ENCODE measurements around the gene CHRNA1. TPM values are rescaled to one million over a fixed set of nuclear protein-coding genes. Genes with fewer than 3 reads are reported as not detected.

The CHRNA1 gene
- total RNA-seq, 1 experiment from 2014 or later, result not detected

DNA sequence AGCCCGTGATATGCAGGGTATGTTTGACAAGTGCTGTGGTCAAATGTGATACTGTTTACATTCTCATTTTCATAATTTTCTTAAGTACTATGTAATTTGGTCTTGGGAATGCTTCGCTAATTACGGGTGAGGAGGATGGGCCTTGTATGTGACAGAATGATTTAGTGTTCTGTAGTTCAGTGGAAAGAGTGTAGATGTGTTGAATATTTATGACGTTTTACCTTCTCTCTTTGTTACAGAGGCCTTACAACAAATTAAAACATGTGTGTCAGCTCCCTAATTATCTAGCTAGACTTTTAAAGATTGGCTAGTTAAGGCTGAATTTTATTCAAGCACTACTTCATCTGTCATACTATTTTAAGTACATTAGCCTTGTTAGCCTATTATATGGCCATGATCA, 10.6 kb upstream of the CHRNA1 start:
- intact Hi-C loops (cut with micrococcal nuclease; ENCODE audit: unreplicated experiment), result loop anchor here (5.0 kb wide), 1 partner anchor 72 kb away; no protein-coding TSS in a partner anchor
- H3K9me2 ChIP-seq (ENCODE audit: insufficient read depth), result no peaks in the 10 kb centered on the region
- no peaks in the 10 kb centered on the region for H3K79me2 ChIP-seq (ENCODE audit: low read depth)
- H4K20me1 ChIP-seq (ENCODE audit: insufficient read depth), result no peaks in the 10 kb centered on the region
- H3K27me3 ChIP-seq (ENCODE audit: insufficient read depth, low read depth), result no peaks in the 10 kb centered on the region
- TF ChIP-seq, protein P1, sequence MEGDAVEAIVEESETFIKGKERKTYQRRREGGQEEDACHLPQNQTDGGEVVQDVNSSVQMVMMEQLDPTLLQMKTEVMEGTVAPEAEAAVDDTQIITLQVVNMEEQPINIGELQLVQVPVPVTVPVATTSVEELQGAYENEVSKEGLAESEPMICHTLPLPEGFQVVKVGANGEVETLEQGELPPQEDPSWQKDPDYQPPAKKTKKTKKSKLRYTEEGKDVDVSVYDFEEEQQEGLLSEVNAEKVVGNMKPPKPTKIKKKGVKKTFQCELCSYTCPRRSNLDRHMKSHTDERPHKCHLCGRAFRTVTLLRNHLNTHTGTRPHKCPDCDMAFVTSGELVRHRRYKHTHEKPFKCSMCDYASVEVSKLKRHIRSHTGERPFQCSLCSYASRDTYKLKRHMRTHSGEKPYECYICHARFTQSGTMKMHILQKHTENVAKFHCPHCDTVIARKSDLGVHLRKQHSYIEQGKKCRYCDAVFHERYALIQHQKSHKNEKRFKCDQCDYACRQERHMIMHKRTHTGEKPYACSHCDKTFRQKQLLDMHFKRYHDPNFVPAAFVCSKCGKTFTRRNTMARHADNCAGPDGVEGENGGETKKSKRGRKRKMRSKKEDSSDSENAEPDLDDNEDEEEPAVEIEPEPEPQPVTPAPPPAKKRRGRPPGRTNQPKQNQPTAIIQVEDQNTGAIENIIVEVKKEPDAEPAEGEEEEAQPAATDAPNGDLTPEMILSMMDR (conservative IDR thresholded peaks at IDR 0.05), result no peak
- no peak for TF ChIP-seq EZH2 (IDR thresholded peaks at IDR 0.05; ENCODE audit: low read depth)
- H3F3A ChIP-seq (ENCODE audit: insufficient read depth, low read depth), result no peaks in the 10 kb centered on the region
- CTCF ChIA-PET, result no interaction called here
- H3K4me3 ChIP-seq, result no peak overlapping the region
- H3K36me3 ChIP-seq (ENCODE audit: low read depth), result no peaks in the 10 kb centered on the region
- 0 out of 2 replicates have a peak, but pooled peaks cover 12% of the 10 kb centered on the region for H3K4me1 ChIP-seq (replicated peaks; ENCODE audit: insufficient read depth)
- BruUV-seq (replicated peaks), result no TSS peak
- no peak overlapping the region for H3K27ac ChIP-seq
- no peak for DNase-seq
- no peak overlapping the region for H3K4me2 ChIP-seq
- no peaks in the 10 kb centered on the region for H3K9me3 ChIP-seq (ENCODE audit: insufficient read depth, low read depth)
- POLR2A ChIA-PET (ENCODE audit: unreplicated experiment), result interaction anchor here (0.7 kb wide), 1 partner anchor 21 kb away, joined by 3 read pairs; no protein-coding TSS in a partner anchor
- H2AFZ ChIP-seq, result no peak overlapping the region

DNA sequence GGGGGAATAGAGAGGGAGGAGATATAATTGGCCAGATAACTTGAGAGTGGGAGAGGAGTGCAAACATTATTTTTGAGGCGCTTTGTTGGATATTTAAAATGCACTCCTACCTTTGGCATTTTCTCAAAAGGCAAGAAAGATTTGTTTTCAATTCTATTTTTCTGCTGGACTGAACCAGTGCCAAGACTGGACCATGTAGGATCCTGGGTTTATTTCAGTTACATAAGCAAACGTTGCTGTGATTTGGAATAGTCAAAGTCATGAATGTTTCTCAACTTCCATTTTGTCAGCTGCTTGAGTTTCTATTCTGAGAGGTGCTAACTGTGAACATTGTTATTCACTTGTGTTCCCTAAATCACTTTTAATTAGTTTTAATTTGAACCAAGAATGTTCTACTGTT, 8.9 kb upstream of the CHRNA1 start:
- intact Hi-C loops (cut with micrococcal nuclease; ENCODE audit: unreplicated experiment), result loop anchor here (5.0 kb wide), 1 partner anchor 74 kb away; no protein-coding TSS in a partner anchor
- ChIA-PET POLR2A (ENCODE audit: unreplicated experiment) (no interaction called here), CTCF (interaction anchor here (1.2 kb wide), 1 partner anchor 199 kb away, joined by 5 read pairs; no protein-coding TSS in a partner anchor)
- Histone ChIP-seq H3K27ac (no peak overlapping the region), H3K9me2 (ENCODE audit: insufficient read depth) (no peaks in the 10 kb centered on the region), H3K9me3 (ENCODE audit: insufficient read depth, low read depth) (no peaks in the 10 kb centered on the region), H2AFZ (no peak overlapping the region), H4K20me1 (ENCODE audit: insufficient read depth) (no peaks in the 10 kb centered on the region), H3F3A (ENCODE audit: insufficient read depth, low read depth) (no peaks in the 10 kb centered on the region), H3K4me3 (no peak overlapping the region), H3K27me3 (ENCODE audit: insufficient read depth, low read depth) (no peaks in the 10 kb centered on the region), H3K79me2 (ENCODE audit: low read depth) (no peaks in the 10 kb centered on the region), H3K4me1 (replicated peaks; ENCODE audit: insufficient read depth) (0 out of 2 replicates have a peak, but pooled peaks cover 3% of the 10 kb centered on the region), H3K4me2 (no peak overlapping the region), H3K36me3 (ENCODE audit: low read depth) (no peaks in the 10 kb centered on the region)
- no peak for DNase-seq
- TF ChIP-seq, protein P1 (conservative IDR thresholded peaks at IDR 0.05), result no peak
- no peak for TF ChIP-seq EZH2 (IDR thresholded peaks at IDR 0.05; ENCODE audit: low read depth)
- BruUV-seq (replicated peaks), result no TSS peak

DNA sequence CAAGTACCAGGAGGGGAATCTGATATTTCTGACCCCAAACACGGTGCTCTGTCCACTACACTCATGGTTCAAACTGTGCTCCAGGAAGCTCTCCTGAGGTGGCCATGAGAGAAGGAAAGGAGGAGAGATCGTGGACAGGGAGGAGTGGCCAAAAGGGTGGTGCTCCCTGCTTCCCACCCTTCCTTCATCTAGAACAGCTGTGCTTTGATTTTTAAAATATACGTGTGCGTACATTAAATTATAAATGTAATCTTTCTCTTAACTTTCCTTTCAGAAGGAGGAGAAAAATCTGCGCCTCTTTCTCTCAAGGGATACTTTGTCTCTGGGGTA, 8.2 kb upstream of the CHRNA1 start:
- Histone ChIP-seq H4K20me1 (ENCODE audit: insufficient read depth) (no peaks in the 10 kb centered on the region), H3K4me3 (no peak overlapping the region), H3K36me3 (ENCODE audit: low read depth) (no peaks in the 10 kb centered on the region), H2AFZ (no peak overlapping the region), H3K27me3 (ENCODE audit: insufficient read depth, low read depth) (no peaks in the 10 kb centered on the region), H3K9me2 (ENCODE audit: insufficient read depth) (no peaks in the 10 kb centered on the region), H3K9me3 (ENCODE audit: insufficient read depth, low read depth) (no peaks in the 10 kb centered on the region), H3K27ac (no peak overlapping the region), H3K79me2 (ENCODE audit: low read depth) (no peaks in the 10 kb centered on the region), H3K4me2 (no peak overlapping the region), H3K4me1 (replicated peaks; ENCODE audit: insufficient read depth) (0 out of 2 replicates have a peak, but pooled peaks cover 3% of the 10 kb centered on the region), H3F3A (ENCODE audit: insufficient read depth, low read depth) (no peaks in the 10 kb centered on the region)
- ChIA-PET CTCF (interaction anchor here (0.5 to 3.6 kb wide), 10 partner anchors 10 to 1880 kb away, joined by 3 to 34 read pairs (median 4); no protein-coding TSS in a partner anchor), POLR2A (ENCODE audit: unreplicated experiment) (no interaction called here)
- no TSS peak for BruUV-seq (replicated peaks)
- TF ChIP-seq EZH2 (IDR thresholded peaks at IDR 0.05; ENCODE audit: low read depth), result no peak
- TF ChIP-seq, protein P1 (conservative IDR thresholded peaks at IDR 0.05), result no peak
- intact Hi-C loops (cut with micrococcal nuclease; ENCODE audit: unreplicated experiment), result loop anchor here (5.0 kb wide), 1 partner anchor 75 kb away; no protein-coding TSS in a partner anchor
- DNase-seq, result no peak

All from PC-9 (cell line).